GM12891 (cell line): ENCODE measurements around the gene ALG13.

Experiments used
- POLR2A ChIP-seq: IDR thresholded peaks from 2 replicates; pipeline ENCODE4 v1.6.1; 2011; ENCODE audit warnings: low read depth, low read length, control low read depth
- POLR2AphosphoS5 ChIP-seq: IDR thresholded peaks from 2 replicates; pipeline ENCODE4 v1.6.1; 2011; ENCODE audit warnings: low read depth, low read length, control low read depth
- SPI1 ChIP-seq: IDR thresholded peaks from 2 replicates; pipeline ENCODE4 v1.6.1; 2011; ENCODE audit warnings: low read depth, low read length, control low read depth
- TAF1 ChIP-seq: IDR thresholded peaks from 2 replicates; pipeline ENCODE4 v1.6.1; 2011; ENCODE audit warnings: low read depth, low read length, control low read depth

DNA sequence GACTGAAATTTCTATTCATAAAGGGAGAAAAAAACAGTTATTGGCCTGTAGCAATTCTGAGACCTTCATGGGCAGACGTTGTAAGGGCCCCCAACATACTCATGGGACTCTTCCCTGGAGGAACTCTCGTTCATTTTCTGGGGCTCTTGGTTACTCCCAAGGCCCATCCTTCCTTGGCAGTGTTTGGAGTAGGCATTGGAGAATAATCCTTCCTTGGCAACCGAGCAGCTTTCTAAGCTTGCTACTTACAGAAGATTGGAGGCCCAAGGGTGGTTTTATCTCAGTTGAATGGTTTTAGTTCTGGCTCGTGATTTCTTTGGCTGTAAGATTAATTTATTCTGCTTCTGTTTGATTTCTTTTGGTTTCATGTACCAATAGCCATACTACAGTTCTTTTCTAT lies 50.4 kb downstream of the ALG13 start:
- TF ChIP-seq POLR2AphosphoS5 = no peak
- no peak for TF ChIP-seq POLR2A
- TF ChIP-seq TAF1 = no peak
- no peak for TF ChIP-seq SPI1
